ENCODE data around the gene LMX1A. TPM values are rescaled to one million over a fixed set of nuclear protein-coding genes. Genes with fewer than 3 reads are reported as not detected.

Gene LMX1A
- total and polyA plus RNA-seq, 8 donors: not detected

- TF ChIP-seq CTCF (IDR thresholded peaks at IDR 0.05): no peak
- Histone ChIP-seq H3K4me3 (no peak overlapping the region), H3K9me3 (no peaks in the 10 kb centered on the region), H3K4me1 (no peaks in the 10 kb centered on the region), H3K36me3 (no peaks in the 10 kb centered on the region), H3K27ac (no peak overlapping the region), H3K27me3 (no peaks in the 10 kb centered on the region)
- ATAC-seq (no peak), DNase-seq (no peak)
- intact Hi-C loops (cut with DNase I): no loop called here
These were observed 151.4 kb downstream of the LMX1A start for GRCh38 chr1:165205145-165205544.

GRCh38 chr1:165204548-165204947 lies 152.0 kb downstream of the LMX1A start:
- no peak for ATAC-seq
- no peak for TF ChIP-seq CTCF (IDR thresholded peaks at IDR 0.05)
- Histone ChIP-seq H3K36me3 (no peaks in the 10 kb centered on the region), H3K4me1 (no peaks in the 10 kb centered on the region), H3K27me3 (no peaks in the 10 kb centered on the region), H3K4me3 (no peak overlapping the region), H3K9me3 (no peaks in the 10 kb centered on the region), H3K27ac (no peak overlapping the region)
- intact Hi-C loops (cut with DNase I): no loop called here
- no peak for DNase-seq

GRCh38 chr1:165191087-165191486 lies 165.4 kb downstream of the LMX1A start:
- Histone ChIP-seq H3K27ac (no peak overlapping the region), H3K4me1 (no peaks in the 10 kb centered on the region), H3K9me3 (no peaks in the 10 kb centered on the region), H3K36me3 (no peaks in the 10 kb centered on the region), H3K4me3 (no peak overlapping the region), H3K27me3 (no peaks in the 10 kb centered on the region)
- no peak for DNase-seq
- intact Hi-C loops (cut with DNase I): no loop called here
- ATAC-seq: no peak
- TF ChIP-seq CTCF (IDR thresholded peaks at IDR 0.05): no peak

GRCh38 chr1:165189913-165190312 lies 166.6 kb downstream of the LMX1A start:
- no peaks in the 10 kb centered on the region for H3K4me1 ChIP-seq
- no peaks in the 10 kb centered on the region for H3K27me3 ChIP-seq
- DNase-seq: no peak
- no peaks in the 10 kb centered on the region for H3K36me3 ChIP-seq
- no peak overlapping the region for H3K27ac ChIP-seq
- no peaks in the 10 kb centered on the region for H3K9me3 ChIP-seq
- H3K4me3 ChIP-seq: no peak overlapping the region
- no peak for ATAC-seq
- intact Hi-C loops (cut with DNase I): no loop called here
- no peak for TF ChIP-seq CTCF (IDR thresholded peaks at IDR 0.05)

- H3K36me3 ChIP-seq: no peaks in the 10 kb centered on the region
- ATAC-seq: no peak
These were observed 167.5 kb downstream of the LMX1A start for GRCh38 chr1:165189011-165189410.

More at GRCh38 chr1:165189011-165189410, 167.5 kb downstream of the LMX1A start:
- intact Hi-C loops (cut with DNase I): no loop called here
- no peak overlapping the region for H3K4me3 ChIP-seq
- no peaks in the 10 kb centered on the region for H3K4me1 ChIP-seq
- H3K9me3 ChIP-seq: no peaks in the 10 kb centered on the region
- H3K27ac ChIP-seq: no peak overlapping the region
- no peaks in the 10 kb centered on the region for H3K27me3 ChIP-seq
- DNase-seq: no peak
- no peak for TF ChIP-seq CTCF (IDR thresholded peaks at IDR 0.05)

Data from left lung (tissue), 10 donors.